GM19397 (cell line): ENCODE results near the gene PDE8A.
"Not testable (repeated sequence)": the region's sequence is repeated elsewhere in the genome, so short reads cannot be mapped to it uniquely, and the experiment has no call there.

Experiments
- ATAC-seq: cut with Tn5 transposase; IDR thresholded peaks from one replicate; pipeline ENCODE4 v1.9.1; 2021; ENCODE audit warnings: mild to moderate bottlenecking, moderate library complexity; ENCODE audit not compliant: unreplicated experiment

The PDE8A gene

DNA sequence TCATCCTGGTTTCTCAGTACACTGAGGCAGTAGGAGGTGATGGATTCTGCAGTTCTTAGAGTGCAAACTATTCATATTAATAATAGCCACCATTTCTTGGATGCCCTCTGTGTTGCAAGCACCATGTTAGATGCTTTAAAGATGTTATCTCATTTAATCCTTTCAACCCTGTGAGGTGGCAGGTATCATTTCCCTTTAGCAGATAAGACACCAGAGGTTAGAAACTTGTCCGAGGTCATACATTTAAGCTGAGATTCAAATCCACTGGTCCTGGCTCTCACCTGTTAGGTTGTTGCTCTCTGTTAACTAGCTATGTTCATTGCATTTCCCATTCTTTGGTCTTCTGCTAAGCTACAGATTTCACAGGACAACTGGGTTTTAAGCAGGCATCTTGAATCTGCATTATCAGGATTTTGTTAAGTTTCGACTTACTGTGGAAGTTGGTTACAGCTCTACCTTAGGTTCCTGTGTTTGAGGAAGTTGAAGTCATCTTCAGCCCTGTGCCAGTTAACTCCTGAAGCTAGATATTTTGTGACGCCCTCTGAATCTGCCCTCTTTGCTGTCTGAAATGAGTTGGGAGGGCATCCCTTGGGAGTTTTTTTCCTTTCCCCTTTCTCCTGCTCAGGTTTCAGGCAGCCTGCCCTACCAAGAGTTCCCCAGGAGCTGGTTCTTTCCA is 6.4 kb downstream of the PDE8A start:
- no peak for ATAC-seq

DNA sequence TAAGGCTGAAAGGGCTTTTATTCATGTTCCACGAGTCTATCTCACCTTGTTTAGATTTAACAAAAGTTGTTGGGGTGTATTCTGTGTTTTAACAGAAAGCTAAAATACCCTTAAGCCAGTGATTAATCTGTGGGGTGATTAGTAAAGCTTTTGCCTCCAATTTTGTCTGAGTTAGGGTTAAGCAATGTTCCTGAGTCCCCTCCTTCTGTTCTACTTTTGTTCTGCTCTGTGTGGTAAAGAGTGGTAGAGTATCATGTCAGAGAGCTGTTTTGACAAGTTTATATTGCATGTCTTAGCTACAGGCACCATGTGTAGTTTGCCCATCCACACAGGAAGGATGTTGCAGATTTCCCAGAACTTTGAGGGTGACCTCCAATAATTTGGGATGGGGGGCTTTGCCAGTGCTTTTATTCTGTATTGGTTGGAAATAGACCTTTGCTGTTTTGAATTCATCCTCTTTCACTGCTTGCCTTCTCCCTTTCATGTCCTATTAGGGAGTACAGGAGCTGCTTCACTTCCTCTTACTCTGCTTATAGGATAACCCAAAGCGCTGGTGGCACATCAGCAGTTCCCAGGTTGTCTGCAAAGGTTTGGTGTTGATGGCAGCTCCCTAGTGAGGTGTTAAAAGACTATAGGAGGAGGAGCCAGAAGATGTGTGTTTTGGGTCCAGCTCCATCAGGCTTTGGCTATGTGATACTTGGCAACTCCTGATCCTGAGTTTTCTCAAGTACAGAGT is 7.4 kb downstream of the PDE8A start:
- no peak for ATAC-seq

DNA sequence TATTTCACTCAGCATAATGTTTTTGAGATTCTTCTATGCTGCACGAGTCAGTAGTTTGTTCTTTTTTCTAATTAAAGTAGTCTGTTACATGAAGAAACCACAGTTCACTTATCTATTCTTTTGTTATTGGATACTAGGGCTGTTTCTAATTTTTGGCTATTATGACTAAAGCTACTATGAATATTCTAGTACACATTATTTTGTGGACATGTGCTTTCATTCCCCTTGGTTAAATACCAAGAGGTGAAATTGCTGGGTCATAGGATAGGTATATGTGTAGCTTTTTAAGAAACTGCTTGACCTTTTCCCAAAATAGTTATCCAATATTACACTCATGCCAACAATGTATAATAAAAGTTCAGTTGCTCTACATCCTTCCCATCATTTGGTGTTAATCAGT is 8.9 kb downstream of the PDE8A start:
- ATAC-seq = no peak

DNA sequence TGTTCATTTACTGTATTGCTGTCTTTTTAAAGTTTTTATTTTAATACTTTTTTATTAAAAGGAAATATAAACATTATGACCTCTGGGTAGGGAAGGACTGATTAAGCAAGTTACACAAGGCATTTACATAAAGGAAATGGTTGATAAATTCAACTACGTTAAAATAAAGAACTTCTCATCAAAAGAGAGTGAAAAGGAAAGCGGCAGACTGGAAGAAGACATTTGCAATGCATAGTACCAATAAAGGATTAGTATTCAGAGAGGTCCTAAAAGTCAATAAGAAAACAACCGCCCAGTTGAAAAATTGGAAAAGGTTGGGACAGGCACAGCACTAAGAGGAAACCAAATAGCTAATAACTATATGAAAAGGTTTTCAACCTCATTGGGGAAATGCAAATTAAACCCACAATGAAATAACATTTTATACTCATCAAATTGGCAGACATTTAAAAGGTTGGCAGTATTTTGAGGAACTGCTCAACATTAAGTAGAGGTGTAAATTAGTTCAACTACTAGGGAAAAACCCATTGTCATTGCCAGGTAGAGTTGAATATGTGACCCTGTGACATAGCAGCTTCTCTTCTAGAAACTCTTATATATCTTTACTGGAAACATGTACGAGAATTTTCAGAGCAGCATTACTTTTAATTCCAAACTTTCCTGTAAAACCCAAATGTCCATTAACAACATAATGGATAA is 9.5 kb downstream of the PDE8A start:
- no peak for ATAC-seq

DNA sequence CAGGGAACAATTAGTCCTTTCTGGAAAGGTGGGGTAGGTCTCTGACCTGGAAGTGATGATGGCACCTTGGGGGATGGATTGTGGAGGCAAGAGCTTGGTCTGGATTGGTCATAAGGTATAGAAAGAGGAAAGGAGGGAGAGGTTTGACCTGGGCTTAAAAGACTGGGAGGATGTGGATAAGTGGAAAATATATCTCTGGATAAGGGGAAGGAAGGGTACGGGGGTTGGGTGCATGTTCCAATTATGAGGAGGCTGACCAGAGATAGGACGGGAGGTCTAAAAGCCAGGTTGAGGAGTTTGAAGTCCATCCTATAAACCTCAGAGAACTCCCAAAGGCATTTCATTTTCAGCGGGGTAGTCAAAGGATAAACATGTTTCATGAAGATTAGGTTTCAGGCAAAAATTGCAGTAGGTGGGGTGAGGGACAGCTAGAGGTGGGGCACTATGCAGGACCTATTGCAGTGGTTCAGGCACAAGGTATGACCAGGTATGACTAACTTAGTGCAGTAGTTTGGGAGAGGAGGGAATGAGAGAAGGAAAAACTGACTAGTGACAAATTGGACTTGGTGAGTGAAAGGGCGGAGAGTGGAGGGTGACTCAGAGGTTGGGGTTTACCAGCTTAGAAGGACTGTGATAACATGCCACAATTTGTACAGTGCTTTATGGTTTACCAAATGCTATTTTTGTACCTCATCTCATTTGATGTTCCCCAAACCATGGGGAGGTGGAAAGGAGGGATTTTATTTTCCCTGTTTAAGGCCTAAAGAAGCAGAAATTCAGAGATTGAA is 10.7 kb downstream of the PDE8A start:
- ATAC-seq = no peak

DNA sequence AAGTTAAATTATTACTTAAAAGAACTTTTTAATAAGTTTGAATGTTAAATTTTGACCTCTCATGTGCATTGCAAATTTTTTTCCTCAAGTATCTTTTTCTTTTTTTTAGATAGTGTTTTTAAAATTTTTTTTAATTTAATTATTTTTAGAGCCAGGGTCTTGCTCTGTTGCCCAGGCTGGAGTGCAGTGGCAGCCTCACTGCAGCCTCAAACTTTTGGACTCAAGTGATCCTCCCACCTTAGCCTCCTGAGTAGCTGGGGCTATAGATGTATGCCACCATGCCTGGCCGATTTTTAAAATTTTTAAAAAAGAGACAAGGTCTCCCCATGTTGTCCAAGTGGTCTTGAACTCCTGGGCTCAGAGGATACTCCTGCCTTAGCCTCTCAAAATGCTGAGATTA is 14.4 kb downstream of the PDE8A start:
- ATAC-seq = no peak

DNA sequence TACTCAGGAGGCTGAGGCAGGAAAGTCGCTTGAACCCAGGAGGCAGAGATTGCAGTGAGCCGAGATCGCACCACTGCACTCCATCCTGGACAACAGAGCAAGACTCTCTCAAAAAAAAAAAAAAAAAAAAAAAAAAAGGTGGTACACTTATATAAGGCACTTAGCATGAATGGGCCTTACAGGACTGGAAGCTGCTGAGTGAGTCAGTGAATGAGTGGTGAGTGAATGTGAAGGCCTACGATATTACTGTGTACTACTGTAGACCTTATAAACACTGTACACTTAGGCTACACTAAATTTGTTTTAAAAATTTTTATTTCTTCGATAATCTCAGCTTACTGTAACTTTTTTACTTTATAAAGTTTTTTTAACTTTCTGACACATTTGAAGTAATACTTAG is 15.1 kb downstream of the PDE8A start:
- ATAC-seq = not testable (repeated sequence)

DNA sequence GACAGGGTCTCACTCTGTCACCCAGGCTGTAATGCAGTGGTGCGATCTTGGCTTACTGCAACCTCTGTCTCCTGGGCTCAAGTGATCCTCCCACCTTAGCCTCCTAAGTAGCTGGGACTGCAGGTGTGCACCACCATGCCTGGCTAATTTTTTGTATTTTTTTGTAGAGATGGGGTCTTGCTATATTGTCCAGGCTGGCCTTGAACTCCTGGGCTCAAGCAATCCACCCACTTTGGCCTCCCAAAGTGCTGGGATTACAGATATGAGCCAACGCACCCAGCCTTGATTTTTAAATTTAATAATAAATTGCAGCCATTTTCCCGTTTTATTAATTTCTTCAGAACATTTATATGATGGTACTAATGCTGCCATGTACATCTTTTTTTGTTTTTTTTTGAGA is 15.6 kb downstream of the PDE8A start:
- ATAC-seq = not testable (repeated sequence)

DNA sequence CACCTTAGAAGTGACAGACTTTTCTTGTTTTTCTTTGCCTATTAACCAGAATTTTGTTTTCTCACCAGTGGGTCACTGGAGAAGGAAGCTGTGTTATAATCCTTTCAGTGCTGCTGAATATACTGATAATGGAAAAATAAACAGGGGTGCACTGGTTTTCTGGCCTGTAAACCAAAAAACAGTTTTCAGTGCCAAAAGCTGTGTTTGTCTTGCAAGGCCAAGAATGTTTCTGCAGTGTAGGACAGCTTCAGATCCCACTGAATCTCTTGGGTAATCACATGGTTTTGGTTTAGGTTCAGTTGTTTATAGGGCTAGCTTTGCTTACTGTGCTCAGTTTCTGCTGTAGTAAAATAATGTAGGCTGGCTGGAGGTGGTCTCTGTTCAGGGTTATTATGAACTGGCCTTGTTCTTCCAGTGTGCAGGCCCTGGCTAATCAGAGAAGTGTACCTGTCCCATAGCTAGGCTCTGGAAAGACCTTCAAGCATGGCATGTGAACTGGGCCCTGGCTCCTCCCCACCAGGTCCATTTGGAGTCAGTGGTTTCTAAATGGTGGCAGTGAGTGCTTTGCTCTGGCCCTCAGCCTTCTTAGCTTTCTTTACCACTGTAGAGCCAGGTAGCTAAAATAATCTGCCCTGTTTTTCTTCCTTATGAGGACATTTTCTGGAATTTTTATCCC is 18.7 kb downstream of the PDE8A start:
- no peak for ATAC-seq

DNA sequence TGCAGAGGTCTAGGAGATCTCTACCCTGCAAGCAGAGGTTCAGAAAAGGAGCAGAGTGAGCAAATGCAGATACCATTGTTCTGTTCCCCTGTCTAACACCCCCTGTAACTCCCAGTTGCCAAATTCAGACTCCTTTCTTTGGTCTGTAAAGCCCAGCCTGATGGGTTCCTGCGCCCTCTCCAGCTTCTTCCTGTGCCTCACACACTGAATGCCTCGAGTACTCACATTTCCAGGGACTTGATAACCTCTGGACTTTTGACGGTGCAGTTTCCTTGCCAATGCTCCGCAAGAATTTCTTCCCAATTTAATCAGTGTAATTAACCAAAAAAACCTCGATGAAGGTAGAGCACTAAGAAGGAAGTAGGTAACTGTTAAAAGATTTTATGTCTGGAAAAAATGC is 19.3 kb downstream of the PDE8A start:
- ATAC-seq = no peak

DNA sequence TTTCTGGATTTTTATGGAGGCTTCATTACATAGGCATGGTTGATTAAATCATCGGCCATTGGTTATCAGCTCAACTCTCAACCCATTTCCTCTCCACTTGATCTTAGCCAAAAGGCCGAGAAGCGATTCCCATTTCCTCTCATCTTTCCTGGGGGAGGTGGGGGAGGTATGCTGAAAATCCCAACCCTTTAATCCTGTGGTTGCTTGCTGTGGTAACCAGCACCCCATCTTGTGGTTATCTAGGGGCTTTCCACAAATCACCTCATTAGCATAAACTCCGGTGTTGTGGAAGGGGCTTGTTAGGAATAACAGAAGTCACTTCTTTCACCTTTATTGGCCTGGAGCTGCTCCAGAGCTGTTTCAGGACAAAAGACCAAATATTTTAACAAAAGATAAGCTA is 20.9 kb downstream of the PDE8A start:
- no peak for ATAC-seq

DNA sequence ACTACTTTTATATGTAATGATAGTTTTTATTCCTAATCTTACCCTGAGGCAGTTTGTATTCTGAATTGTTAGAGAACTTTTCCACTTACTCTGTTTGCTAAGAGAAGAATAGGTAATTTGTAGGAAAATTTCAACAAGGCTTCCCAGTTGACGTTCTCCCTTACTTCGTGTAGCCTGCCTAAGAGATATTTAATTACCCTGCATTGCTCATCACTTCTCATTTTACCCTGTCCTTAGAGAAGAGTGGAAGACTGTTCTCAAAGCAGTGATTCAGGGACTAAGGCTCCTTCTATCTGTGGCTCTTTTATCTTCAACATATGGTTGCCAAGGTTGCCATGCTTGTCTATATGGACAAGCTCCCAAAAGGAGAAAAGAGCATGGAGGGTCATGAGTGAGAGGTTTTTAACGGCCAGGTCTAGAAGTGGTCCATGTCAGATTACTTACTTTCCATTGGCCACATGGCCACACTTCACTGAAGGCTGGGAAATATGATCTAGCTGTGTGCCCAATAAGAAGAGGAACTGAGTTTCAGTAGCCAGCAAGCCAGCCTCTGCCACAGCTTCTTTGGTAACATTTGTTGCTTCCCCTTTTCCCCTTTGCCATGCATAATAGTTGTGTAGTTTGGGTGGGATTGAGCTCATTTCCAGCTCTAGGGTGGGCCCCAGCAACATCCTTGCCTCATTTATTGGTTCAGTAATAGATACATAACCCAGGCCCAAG is 22.1 kb downstream of the PDE8A start:
- ATAC-seq = no peak

DNA sequence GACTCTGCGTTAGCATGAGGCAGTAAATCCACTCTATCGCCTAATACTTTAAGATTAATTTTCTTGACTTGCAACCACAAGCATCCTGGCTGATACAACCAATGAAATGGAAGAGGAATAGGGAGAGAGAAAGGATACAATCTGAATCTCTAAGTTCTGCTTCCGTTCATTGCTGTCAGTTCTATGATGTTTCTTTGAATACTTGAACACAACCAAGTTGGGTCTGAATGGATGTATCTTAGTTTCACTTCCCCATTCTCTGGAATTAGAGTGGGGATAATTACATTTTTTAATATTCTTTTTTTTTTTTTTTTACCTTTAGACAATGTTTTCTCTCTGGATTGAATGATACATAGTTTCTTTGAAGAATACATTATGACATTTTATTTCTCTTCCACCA is 22.9 kb downstream of the PDE8A start:
- no peak for ATAC-seq

DNA sequence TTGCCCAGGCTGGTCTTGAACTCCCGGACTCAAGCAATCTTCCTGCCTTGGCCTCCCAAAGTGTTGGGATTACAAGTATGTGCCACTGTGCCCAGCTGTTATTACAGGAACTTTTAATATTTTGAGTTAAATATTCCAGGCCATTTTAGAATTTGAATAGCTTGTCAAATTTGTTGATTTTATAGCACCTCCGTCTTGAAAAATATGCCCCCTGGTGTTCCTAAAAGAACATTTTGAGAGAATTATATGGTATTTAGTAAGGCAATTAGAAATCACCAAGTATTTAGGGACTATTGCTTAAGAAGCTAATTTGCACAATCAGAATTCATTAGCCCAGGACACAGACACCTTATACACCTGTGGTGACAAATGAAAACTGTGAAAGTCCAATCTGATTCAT is 23.7 kb downstream of the PDE8A start:
- ATAC-seq = no peak

DNA sequence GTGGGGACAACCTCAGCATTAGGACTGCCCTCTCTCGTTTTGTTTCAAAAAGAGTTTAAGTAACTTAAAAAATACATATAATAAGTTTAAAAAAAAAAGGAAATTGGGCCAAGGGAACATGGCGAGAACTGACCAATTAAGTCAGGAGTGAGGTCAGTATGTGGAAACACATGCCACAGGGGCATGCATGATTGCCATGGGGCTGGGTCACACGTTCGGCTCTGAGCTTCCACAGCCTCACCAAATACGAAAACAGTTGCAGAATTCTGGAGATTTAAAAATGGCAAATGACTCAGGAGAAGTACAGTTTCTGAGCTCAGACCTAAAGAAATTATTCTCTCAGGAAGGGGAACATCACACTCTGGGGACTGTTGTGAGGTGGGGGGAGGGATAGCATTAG is 24.1 kb downstream of the PDE8A start:
- no peak for ATAC-seq

DNA sequence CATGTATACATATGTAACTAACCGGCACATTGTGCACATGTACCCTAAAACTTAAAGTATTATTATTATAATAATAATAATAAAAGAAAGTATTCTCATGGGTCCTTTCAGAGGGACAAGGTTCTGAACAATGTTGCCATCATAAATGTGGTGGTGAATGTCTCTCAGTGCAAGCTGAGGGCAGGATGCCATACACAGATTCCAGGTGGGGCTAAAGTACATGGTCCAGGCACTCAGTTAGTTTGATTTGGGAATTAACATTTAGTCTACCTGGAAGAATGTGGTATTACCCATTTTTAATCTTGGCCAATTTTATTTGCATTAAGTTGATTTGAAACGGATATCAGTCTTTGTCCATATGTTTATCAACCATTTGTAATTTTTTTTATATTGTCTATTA is 24.5 kb downstream of the PDE8A start:
- ATAC-seq = no peak

DNA sequence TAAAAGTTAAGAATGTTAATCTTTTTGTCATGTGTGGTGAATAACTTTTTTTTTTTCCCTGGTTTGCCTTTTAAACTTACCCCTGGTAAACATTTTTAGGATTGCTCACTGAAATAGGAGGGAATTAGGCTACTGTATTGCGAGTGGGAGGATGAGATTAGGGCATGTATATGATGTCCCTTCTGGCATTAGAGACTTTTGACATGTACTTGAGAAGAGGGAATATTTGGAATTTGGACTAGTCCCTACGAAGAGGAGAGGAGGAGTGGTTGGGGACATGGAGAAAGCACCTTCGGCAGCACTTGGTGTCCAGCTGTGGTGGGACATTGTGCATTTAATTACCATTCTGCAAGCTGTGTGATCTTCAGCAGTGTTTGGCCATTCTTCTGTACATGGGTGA is 25.0 kb downstream of the PDE8A start:
- no peak for ATAC-seq

DNA sequence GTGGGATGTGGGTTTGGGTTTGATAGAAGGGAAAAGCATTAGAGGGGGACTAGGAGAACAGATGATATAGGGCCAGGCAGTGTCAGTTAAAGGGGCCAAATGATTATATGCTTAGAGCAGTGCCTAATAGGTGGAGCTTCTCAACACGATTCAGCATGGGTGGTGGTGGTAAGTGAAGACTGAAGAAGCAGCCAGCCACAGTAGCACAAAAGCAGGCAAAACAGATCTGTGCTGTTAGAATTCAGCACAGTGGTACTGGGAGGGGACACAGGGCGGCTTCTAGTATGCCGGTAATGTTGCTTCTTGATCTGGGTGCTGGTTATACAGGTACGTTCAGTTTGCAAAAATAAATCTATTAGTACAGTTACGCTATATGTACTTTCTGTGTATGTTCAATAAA is 25.5 kb downstream of the PDE8A start:
- no peak for ATAC-seq

DNA sequence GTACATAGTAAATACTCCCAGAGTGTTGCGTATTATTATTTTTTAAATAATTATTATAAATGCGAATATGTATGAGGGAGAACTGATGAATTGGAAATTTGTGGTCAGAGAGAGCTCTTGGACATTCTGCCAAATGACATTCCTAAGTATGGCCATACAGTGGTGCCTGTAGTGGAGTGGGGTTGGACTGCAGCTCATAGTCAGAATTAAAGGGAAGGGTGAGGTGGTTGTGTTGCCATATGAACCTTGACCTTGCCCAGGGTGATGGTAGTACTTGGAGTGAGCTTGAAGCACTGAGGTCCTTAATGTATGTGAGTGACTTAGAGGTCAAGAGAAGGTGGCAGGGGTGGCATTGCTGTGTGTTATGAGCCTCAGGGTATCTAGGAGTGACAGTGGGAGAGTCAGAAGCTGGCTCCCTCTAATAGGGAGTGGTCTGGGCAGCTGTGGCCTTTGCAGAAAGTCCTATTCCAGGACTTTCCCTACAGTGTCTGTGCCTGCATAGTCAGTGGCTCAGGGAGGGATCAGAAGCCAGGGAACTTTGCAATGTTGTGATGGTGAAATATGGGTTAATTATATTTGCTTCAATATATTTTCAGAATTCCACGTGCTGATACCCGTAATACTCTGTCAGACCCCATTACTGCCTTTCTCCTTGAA is 26.2 kb downstream of the PDE8A start:
- ATAC-seq = no peak
